HepG2 (cell line): ENCODE data around the gene RBFOX1.

Source experiments
- FOXP1 ChIP-seq, 2 experiments: fragments of 450-650 bp in 1 of 2; IDR thresholded peaks; 2 replicates each; pipeline ENCODE4 v1.6.1; 2017 to 2018; ENCODE audit warnings: antibody characterized with exemption in 1 of 2
- KLF16 ChIP-seq, 2 experiments: sonication (generic) in 1 of 2; formaldehyde crosslinking in 1 of 2; IDR thresholded peaks; 2 replicates each; pipeline versions ENCODE4 v1.6.1 to v1.8.0; 2016 to 2023; ENCODE audit warnings: missing genetic modification reagents in 2 of 2, missing compliant biosample characterization in 1 of 2
- ZNF207 ChIP-seq: fragments of 450-650 bp; IDR thresholded peaks from 2 replicates; pipeline ENCODE4 v1.6.1; 2016; ENCODE audit warnings: antibody characterized with exemption, borderline replicate concordance
- TF ChIP-seq, protein P1 (sequence below), 2 experiments: fragments of 450-650 bp in 1 of 2; sonication (generic) in 1 of 2; formaldehyde crosslinking; IDR thresholded peaks; 2 replicates each; pipeline versions ENCODE4 v1.5.0 to v1.8.0; 2020 to 2022; ENCODE audit warnings: mild to moderate bottlenecking in 1 of 2, missing genetic modification reagents in 1 of 2
- TF ChIP-seq, protein P2 (sequence below): sonication (generic); formaldehyde crosslinking; IDR thresholded peaks from 2 replicates; pipeline ENCODE4 v1.4.0; 2020; ENCODE audit warnings: missing genetic modification reagents

DNA sequence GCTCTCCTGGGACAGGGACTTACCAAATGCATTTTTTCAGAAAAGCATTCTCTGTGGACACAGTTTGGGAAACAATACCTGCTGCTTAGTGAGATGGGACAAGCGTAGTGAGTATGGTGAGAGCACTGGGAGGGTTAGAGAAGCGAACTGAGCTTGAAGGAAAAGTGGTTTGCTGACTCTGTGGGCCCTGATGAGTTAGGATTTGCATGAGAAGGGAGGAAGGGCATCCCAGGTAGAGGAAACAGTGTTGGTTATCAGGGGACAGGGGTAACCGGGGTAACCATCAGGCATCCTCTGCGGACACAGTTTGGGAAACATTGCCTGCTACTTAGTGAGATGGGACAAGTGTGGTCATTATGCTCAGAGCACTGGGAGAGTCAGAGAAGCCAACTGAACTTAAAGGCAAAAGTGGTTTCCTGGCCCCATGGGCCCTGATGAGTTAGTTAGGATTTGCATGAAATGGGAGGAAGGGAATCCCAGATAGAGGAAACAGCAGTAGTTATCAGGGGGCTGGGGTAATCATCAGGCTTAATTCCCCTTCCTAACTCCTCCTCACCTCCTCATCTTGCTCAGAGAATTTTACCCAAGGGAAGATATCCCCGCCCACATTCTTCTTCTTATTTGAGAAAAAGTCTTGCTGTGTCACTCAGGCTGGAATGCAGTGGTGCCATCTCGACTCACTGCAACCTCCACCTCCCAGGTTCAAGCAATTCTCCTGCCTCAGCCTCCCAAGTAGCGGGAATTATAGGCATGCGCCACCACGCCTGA, 319.3 kb downstream of the RBFOX1 start:
- TF ChIP-seq KLF16 (CRISPR knock-in tag; IDR thresholded peaks at IDR 0.05) (no peak), ZNF207 (no peak), FOXP1 (IDR thresholded peaks at IDR 0.05) (no peak), FOXP1 (CRISPR knock-in tag; IDR thresholded peaks at IDR 0.05) (no peak)
- TF ChIP-seq, protein P1, sequence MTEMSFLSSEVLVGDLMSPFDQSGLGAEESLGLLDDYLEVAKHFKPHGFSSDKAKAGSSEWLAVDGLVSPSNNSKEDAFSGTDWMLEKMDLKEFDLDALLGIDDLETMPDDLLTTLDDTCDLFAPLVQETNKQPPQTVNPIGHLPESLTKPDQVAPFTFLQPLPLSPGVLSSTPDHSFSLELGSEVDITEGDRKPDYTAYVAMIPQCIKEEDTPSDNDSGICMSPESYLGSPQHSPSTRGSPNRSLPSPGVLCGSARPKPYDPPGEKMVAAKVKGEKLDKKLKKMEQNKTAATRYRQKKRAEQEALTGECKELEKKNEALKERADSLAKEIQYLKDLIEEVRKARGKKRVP (CRISPR knock-in tag; IDR thresholded peaks at IDR 0.05): no peak
- TF ChIP-seq, protein P2, sequence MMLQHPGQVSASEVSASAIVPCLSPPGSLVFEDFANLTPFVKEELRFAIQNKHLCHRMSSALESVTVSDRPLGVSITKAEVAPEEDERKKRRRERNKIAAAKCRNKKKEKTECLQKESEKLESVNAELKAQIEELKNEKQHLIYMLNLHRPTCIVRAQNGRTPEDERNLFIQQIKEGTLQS (CRISPR knock-in tag): no peak
